GM19035 (cell line): ENCODE results near the gene CRYBG1.

Experiments used
- ATAC-seq: cut with Tn5 transposase; IDR thresholded peaks from one replicate; pipeline ENCODE4 v1.9.1; 2021; ENCODE audit not compliant: unreplicated experiment

CRYBG1 gene

DNA sequence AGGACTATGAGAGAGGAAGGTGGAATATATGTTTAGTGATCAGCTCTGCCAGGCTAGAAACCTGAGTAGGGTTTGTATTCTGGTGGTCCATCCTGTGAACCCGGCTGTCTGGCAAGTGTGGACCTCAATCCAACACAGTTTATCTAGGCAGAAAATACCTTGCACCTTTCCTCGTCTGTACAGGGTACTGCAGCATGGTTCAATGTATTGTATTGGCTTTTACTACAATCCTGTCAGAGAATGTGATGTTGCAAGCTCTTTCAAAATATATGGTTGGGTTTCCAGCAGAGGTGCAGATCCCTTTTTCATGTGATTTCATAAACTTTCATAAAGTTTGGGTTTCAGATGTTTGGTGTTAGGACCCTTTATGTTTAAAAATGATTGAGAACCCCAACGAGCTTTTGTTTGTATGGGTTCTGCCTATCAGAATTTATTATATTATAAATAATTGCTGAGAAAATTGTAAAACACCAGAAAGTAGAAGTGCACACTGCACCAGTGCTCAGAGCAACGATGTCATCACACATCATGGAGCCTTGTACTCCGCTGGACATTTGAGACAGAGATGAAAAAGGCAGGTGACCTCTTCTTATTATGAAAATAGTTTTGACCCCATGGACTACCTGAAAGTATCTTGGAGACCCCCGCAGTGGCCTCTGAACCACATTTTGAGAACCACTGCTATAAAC is 162.2 kb downstream of the CRYBG1 start:
- ATAC-seq, result no peak

DNA sequence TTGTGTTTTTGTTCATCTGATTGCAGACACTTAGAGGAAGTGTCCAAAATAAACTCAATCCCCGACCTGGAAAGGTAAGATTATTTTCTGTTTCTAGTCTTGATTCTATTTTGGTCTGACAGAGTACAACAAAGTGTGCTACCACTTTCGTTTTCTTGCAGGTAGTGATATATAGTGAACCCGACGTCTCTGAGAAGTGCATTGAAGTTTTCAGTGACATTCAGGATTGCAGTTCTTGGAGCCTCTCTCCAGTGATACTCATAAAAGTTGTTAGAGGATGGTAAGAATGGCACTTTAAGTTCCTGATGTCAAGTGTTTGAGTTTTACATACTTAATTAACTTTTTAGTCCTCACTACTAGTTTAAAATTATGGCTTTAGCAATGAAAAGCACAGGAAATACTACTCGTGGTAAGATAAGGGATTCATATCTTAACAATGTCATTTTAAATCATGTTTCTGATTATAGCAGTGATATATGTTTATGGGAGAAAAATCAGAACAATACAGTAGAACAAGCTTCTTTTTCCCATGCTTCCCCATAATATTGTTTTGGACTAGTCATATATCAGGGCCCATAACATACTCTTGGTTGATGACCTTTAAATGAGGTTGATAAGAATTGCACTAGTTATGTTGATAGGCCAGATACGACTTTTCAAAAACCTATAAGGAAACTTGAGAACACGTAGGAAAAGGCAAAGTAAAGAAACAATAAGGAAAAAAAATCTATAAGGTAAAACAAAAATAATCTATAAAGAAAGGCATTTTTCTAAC is 164.8 kb downstream of the CRYBG1 start:
- peak; percentile 36 for ATAC-seq

DNA sequence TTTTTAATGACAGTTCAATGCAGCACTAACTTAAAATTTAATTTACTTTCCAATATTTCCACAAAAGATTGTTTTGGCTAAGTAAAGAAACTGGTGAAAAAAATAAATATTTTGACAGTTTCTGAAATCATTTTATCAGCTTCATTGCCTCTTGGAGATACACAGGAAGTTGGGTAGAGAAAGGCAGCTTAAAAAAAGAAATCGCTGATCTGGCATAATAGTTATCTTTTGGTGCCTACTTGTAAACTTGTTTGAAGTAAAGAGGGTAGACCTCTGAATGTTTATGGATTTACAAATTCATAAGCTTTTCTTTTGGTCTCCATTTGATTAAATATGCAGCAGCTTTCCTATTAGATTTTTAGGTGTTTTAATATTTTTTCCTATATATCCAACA is 165.4 kb downstream of the CRYBG1 start:
- ATAC-seq, result no peak

DNA sequence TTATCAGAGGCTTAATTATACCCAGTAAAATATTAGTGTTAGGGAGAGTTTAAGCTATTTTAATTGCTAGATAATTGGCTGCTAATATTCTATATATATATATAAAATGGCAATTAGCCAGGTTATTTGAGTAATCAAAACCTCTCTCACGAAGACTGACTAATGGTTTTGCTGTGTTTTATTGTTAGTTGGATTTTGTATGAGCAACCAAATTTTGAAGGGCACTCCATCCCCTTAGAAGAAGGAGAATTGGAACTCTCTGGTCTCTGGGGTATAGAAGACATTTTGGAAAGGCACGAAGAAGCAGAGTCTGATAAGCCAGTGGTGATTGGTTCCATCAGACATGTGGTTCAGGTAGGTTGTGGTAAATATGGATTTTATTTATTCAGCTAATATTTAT is 166.6 kb downstream of the CRYBG1 start:
- no peak for ATAC-seq

- no peak for ATAC-seq
Observed at GRCh38 chr6:106527979-106528378, 167.5 kb downstream of the CRYBG1 start.

GRCh38 chr6:106528521-106528920 is 168.0 kb downstream of the CRYBG1 start:
- no peak for ATAC-seq

GRCh38 chr6:106529438-106529837 is 168.9 kb downstream of the CRYBG1 start:
- no peak for ATAC-seq

GRCh38 chr6:106530026-106530425 is 169.5 kb downstream of the CRYBG1 start:
- no peak for ATAC-seq

- ATAC-seq, result no peak
Observed at GRCh38 chr6:106530502-106530901, 170.0 kb downstream of the CRYBG1 start.

GRCh38 chr6:106533054-106533453 is 172.5 kb downstream of the CRYBG1 start:
- ATAC-seq, result no peak

DNA sequence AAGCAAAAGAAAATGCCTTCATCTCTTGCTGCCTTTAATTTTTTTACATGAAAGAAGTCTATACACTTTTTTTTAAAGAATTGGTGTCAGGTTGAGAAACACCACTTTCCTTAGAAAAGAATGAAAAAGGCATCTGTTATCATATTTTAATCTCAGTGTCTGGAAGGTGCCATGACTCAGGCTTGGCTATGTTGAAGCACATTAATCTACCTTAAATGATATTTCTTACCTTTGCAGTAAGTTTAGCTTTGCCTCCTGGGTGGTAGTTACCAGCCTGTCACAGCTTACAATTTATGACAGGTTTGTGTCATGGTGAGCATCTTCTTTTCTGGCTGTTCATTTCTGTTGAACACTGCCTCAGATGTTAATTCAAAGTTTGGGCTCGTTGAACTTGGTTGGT is 173.5 kb downstream of the CRYBG1 start:
- ATAC-seq, result no peak

GRCh38 chr6:106534564-106534982 is 174.1 kb downstream of the CRYBG1 start:
- no peak for ATAC-seq

DNA sequence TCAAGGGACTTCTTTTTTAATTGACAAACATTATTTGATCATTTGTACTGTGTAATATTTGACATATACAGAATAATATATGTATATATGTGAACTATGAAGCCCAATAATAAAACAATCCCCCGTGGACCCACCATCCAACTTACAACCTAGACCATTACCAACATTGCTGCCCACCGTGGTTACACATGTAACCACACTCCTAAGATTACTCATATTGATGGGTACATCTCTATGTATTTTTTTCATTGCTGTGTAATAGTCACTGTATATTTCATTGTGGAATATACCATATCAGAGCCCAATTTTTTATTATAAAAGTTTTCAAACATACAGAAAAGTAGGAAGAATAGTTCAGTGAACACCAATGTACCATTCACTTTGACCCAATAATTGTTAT is 174.5 kb downstream of the CRYBG1 start:
- ATAC-seq, result no peak

- no peak for ATAC-seq
Observed at GRCh38 chr6:106536357-106536756, 175.8 kb downstream of the CRYBG1 start.

DNA sequence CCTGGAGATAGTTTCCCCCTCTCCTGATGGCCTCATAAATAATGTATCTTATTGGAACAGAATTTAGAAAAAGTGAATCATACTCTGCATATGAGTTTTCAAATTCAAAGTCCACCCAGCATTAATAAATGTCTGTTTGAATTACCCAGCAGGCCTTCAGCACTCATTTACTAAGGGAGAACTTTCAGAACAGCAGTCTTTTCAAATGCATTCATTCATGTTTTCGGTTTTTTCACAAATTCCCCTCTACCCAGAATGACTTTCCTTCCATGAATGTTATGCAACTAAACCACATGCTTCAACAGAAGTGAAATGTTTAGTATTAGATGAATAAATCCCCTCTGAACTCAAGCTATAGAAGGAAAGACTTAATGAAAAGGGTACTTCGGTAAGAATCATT is 176.3 kb downstream of the CRYBG1 start:
- no peak for ATAC-seq

DNA sequence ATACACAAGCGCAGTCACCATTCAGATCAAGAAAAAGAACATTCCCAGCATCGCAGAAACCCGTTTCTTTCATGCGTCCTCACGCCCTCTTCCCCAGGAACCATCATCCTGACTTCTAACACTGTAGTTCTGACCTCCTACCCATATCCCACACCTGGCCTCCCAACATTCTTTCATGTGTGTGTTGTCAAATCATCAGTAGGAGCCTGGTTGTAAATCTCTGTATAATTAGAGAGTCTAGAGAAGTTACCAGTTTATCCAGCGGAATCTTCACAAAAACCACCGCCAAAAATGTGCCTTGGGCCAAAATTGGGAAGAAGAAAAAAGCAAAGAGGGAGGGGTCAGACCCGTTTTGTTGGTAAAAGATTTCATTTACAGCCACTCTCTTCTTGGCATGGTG is 177.1 kb downstream of the CRYBG1 start:
- ATAC-seq, result no peak

DNA sequence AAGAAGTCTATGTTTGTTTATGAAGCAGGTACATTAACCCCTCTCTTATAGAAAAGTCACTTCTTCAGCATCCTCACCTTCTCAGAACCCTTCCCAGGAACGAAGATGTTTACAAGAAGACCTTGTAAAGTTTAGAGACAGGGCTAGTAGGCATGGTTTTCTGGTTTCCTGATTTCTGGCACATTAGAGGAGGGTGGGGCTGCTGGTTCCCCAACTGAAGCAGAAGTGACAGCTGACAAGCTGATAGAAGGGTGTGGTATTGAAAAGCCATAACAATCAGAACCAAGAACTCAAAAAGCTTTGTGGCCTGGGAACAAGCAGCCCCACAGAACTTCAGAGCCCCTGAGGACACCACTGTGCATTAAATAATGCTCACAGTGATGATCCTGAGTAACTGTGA is 177.6 kb downstream of the CRYBG1 start:
- no peak for ATAC-seq

DNA sequence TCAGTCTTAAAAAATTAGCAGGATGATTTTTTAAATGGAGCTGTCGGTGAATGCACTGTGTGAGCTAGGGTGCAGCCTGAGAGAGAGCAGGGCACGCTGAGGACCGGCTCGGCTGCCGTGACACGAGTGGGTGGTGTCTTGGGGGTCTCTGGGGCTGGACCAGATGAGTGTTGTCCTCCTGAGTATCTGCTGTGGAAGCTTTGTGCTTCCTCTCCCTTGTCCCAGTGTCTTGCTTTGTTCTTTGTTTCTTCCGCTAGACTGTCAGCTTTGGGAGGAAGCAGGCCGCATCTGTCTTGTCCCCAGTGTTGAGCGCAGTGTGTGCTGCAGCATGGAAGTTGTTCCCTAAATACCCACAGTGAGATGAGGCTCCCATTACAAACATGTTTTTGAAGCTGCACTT is 179.4 kb downstream of the CRYBG1 start:
- no peak for ATAC-seq

DNA sequence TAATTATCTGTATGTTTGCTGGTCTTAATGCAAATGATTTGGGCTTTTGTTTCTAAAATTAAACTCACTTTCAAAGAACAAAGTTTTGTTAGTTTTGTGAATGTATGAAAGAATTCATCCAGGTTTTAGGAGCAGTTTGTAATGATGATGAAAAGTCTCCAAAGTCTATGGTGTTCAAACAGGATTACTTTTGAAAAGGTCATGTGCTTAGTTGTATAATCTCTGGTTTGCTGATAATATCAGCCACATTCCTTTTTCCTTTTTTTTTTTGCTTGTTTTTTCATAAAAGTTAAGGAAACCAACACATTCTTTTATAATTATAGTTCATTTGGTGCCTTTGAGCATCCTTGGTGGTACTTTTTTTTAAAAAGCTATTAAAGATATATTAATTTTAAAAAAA is 179.9 kb downstream of the CRYBG1 start:
- no peak for ATAC-seq

DNA sequence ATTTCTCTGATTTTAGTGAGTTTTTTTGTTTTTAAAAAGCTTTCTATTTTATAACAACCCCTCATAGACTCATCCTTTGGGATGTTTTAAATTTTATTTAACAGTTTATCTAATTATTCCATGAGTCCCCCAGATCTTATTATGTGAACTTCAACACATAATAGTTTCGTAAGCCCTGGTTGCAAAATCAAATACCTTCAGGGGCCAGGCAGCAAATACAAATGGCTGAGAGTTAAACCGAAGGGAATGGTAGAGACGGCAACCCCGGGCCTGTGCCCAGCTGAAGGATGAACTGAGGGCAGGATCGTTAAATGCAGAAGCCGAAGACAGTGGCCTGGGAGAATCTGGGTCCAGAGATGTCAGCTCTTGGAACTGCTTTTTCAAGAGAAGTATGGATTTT is 180.4 kb downstream of the CRYBG1 start:
- ATAC-seq, result no peak

- ATAC-seq, result no peak
Observed at GRCh38 chr6:106546261-106546690, 185.8 kb downstream of the CRYBG1 start.

- ATAC-seq, result no peak
Observed at GRCh38 chr6:106546691-106547414, 186.3 kb downstream of the CRYBG1 start.
